H9 (cell line): ENCODE data around the gene FMO2. TPM values are rescaled to one million over a fixed set of nuclear protein-coding genes. Genes with fewer than 3 reads are reported as not detected.

Source experiments
- DNase-seq: peaks from one replicate; pipeline ENCODE4 v3.0.0-alpha.2; 2017
- H2AFZ ChIP-seq: one replicate; pipeline ENCODE4 v1.6.1; 2013; ENCODE audit warnings: mild to moderate bottlenecking, low read length, control low read depth, moderate library complexity
- H2AK5ac ChIP-seq: 2 replicates; pipeline ENCODE4 v1.6.1; 2013; ENCODE audit warnings: low read length, control low read depth, mixed read lengths; ENCODE audit not compliant: insufficient read length
- H2BK120ac ChIP-seq: one replicate; pipeline ENCODE4 v1.6.1; 2013; ENCODE audit warnings: low read depth, mild to moderate bottlenecking, low read length, control low read depth, inconsistent platforms; ENCODE audit not compliant: poor library complexity, severe bottlenecking
- H2BK12ac ChIP-seq: 2 replicates; pipeline ENCODE4 v1.6.1; 2013; ENCODE audit warnings: low read length, control low read depth, mixed read lengths, low read depth; ENCODE audit not compliant: insufficient read length
- H2BK15ac ChIP-seq: 2 replicates; pipeline ENCODE4 v1.6.1; 2013; ENCODE audit warnings: low read depth, low read length, control low read depth
- H2BK20ac ChIP-seq: one replicate; pipeline ENCODE4 v1.6.1; 2013; ENCODE audit warnings: low read depth, mild to moderate bottlenecking, low read length, control low read depth, inconsistent platforms; ENCODE audit not compliant: poor library complexity, severe bottlenecking
- H2BK5ac ChIP-seq: 2 replicates; pipeline ENCODE4 v1.6.1; 2013; ENCODE audit warnings: low read length, control low read depth, mixed read lengths; ENCODE audit not compliant: insufficient read length
- H3K14ac ChIP-seq: 2 replicates; pipeline ENCODE4 v1.6.1; 2013; ENCODE audit warnings: low read length, control low read depth; ENCODE audit not compliant: insufficient read depth
- H3K18ac ChIP-seq: 2 replicates; pipeline ENCODE4 v1.6.1; 2013; ENCODE audit warnings: low read depth, mild to moderate bottlenecking, mixed read lengths, low read length, control low read depth; ENCODE audit not compliant: insufficient read length
- H3K23ac ChIP-seq: 2 replicates; pipeline ENCODE4 v1.6.1; 2013; ENCODE audit warnings: low read length, control low read depth, mixed read lengths, low read depth; ENCODE audit not compliant: insufficient read length
- H3K23me2 ChIP-seq: 2 replicates; pipeline ENCODE4 v1.6.1; 2013; ENCODE audit warnings: low read depth, mild to moderate bottlenecking, mixed read lengths, low read length, control low read depth; ENCODE audit not compliant: insufficient read length, poor library complexity, severe bottlenecking
- H3K27ac ChIP-seq: 2 replicates; pipeline ENCODE4 v1.5.1; 2013; ENCODE audit warnings: low read length, control low read depth, mixed read lengths, low read depth; ENCODE audit not compliant: insufficient read length
- H3K27me3 ChIP-seq: 2 replicates; pipeline ENCODE4 v1.6.1; 2013; ENCODE audit warnings: low read length, control low read depth, inconsistent platforms; ENCODE audit not compliant: insufficient read depth
- H3K4ac ChIP-seq: 2 replicates; pipeline ENCODE4 v1.6.1; 2013; ENCODE audit warnings: low read depth, mild to moderate bottlenecking, control low read depth, inconsistent platforms, low read length, moderate library complexity
- H3K4me1 ChIP-seq: 2 replicates; pipeline ENCODE4 v1.6.1; 2013; ENCODE audit warnings: low read length, control low read depth, inconsistent platforms; ENCODE audit not compliant: insufficient read depth
- H3K4me2 ChIP-seq: 2 replicates; pipeline ENCODE4 v1.6.1; 2013; ENCODE audit warnings: low read length, control low read depth, mixed read lengths; ENCODE audit not compliant: insufficient read length, insufficient read depth
- H3K56ac ChIP-seq: 2 replicates; pipeline ENCODE4 v1.6.1; 2013; ENCODE audit warnings: low read depth, mild to moderate bottlenecking, mixed read lengths, low read length, control low read depth; ENCODE audit not compliant: insufficient read length
- H3K79me1 ChIP-seq: 2 replicates; pipeline ENCODE4 v1.6.1; 2013; ENCODE audit warnings: low read depth, mild to moderate bottlenecking, moderate library complexity, low read length, control low read depth, inconsistent platforms; ENCODE audit not compliant: insufficient read depth, poor library complexity, severe bottlenecking
- H3K79me2 ChIP-seq: 2 replicates; pipeline ENCODE4 v1.6.1; 2013; ENCODE audit warnings: low read length, control low read depth, inconsistent platforms; ENCODE audit not compliant: insufficient read depth
- H3K9ac ChIP-seq: 2 replicates; pipeline ENCODE4 v1.6.1; 2013; ENCODE audit warnings: low read length, control low read depth, mixed read lengths; ENCODE audit not compliant: insufficient read length; ENCODE audit errors: extremely low read depth
- H3K9me3 ChIP-seq: one replicate; pipeline ENCODE4 v1.6.1; 2013; ENCODE audit warnings: low read depth, low read length, inconsistent platforms; ENCODE audit not compliant: control insufficient read depth
- H3T11ph ChIP-seq: one replicate; pipeline ENCODE4 v1.6.1; 2013; ENCODE audit warnings: mild to moderate bottlenecking, low read length, control low read depth, inconsistent platforms
- H4K20me1 ChIP-seq: one replicate; pipeline ENCODE4 v1.6.1; 2013; ENCODE audit not compliant: control insufficient read depth, insufficient read length, insufficient read depth
- H4K5ac ChIP-seq: 2 replicates; pipeline ENCODE4 v1.6.1; 2013; ENCODE audit warnings: low read depth, mild to moderate bottlenecking, mixed read lengths, low read length, control low read depth; ENCODE audit not compliant: insufficient read length
- H4K8ac ChIP-seq: replicated peaks from 2 replicates; pipeline ENCODE4 v1.6.1; 2013; ENCODE audit warnings: low read length, control low read depth, mixed read lengths, low read depth; ENCODE audit not compliant: insufficient read length
- H4K91ac ChIP-seq: 2 replicates; pipeline ENCODE4 v1.6.1; 2013; ENCODE audit warnings: low read depth, mild to moderate bottlenecking, moderate library complexity, mixed read lengths, low read length, control low read depth; ENCODE audit not compliant: insufficient read length
- H3K27ac Mint-ChIP-seq, 3 experiments: 2 replicates in 2 of 3; 3 replicates in 1 of 3; pipeline ENCODE4 v1.8.0; 2020 to 2021; ENCODE audit warnings: mixed read lengths in 3 of 3, mild to moderate bottlenecking in 1 of 3, moderate library complexity in 1 of 3
- H3K27me3 Mint-ChIP-seq: 2 replicates; pipeline ENCODE4 v1.8.0; 2021; ENCODE audit warnings: low read depth, mild to moderate bottlenecking, moderate library complexity, mixed read lengths
- H3K36me3 Mint-ChIP-seq, 3 experiments: 2 replicates in 2 of 3; 3 replicates in 1 of 3; pipeline ENCODE4 v1.8.0; 2020 to 2021; ENCODE audit warnings: low read depth in 3 of 3, mixed read lengths in 3 of 3; ENCODE audit not compliant: insufficient read depth in 1 of 3
- H3K4me1 Mint-ChIP-seq, 2 experiments: 2 replicates each; pipeline ENCODE4 v1.8.0; 2020; ENCODE audit warnings: mixed read lengths in 2 of 2
- H3K4me3 Mint-ChIP-seq, 2 experiments: 2 replicates in 1 of 2; 3 replicates in 1 of 2; pipeline ENCODE4 v1.8.0; 2020 to 2021; ENCODE audit warnings: mild to moderate bottlenecking in 2 of 2, mixed read lengths in 2 of 2, moderate library complexity in 1 of 2
- H3K9me3 Mint-ChIP-seq, 2 experiments: 2 replicates in 1 of 2; 3 replicates in 1 of 2; pipeline ENCODE4 v1.8.0; 2020; ENCODE audit warnings: mild to moderate bottlenecking in 2 of 2, mixed read lengths in 2 of 2, moderate library complexity in 1 of 2
- CTCF ChIP-seq: fragments of 200-600 bp; sonication (generic); conservative IDR thresholded peaks from 3 replicates; pipeline ENCODE4 v1.8.0; 2021; ENCODE audit warnings: antibody characterized with exemption, mild to moderate bottlenecking
- WGBS: extraction: QIAGEN DNeasy Blood & Tissue Kit; methylation state at CpG from one replicate; pipeline ENCODE4 v1.1.7; 2013; ENCODE audit warnings: missing lambda C conversion rate, low lambda C conversion rate, mixed read lengths; ENCODE audit not compliant: insufficient read length; ENCODE audit errors: extremely low coverage; 5-methylcytosine and 5-hydroxymethylcytosine counted together
- total RNA-seq: library from RNA; stranded (reverse); gene quantifications from 2 replicates; pipeline ENCODE4 v1.2.1, GENCODE V29; 2021

Gene FMO2
- total RNA-seq, 1 experiment from 2014 or later: not detected

DNA sequence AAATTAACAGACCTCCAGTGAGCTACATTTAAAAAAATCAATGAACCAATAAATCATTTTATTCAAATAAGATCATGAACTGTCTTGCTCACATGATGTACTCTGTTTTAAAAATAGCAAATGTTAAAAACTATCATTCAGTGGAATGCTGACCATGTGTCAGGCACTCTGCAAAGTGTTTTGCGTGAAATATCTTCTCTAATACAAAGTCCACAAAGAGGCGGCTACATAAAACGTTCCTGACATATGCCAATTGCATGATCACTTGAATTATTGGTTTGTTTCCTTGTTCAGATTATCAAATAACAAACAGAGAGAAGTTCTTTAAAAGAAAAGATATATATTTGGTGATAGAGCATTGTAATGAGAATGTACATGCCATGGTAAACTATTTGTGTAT, 10.7 kb downstream of the FMO2 start:
- H3K79me2 ChIP-seq: no peaks in the 10 kb centered on the region
- Mint-ChIP-seq H3K27ac (no peak overlapping the region), H3K4me3 (no peak overlapping the region), H3K27me3 (no peaks in the 10 kb centered on the region), H3K9me3 (no peaks in the 10 kb centered on the region), H3K36me3 (no peaks in the 10 kb centered on the region), H3K4me1 (no peaks in the 10 kb centered on the region)
- H3T11ph ChIP-seq: no peak overlapping the region
- H3K4ac ChIP-seq: no peak overlapping the region
- H2BK12ac ChIP-seq: no peak overlapping the region
- H2BK20ac ChIP-seq: no peak overlapping the region
- H3K27me3 ChIP-seq: no peaks in the 10 kb centered on the region
- no peaks in the 10 kb centered on the region for H4K20me1 ChIP-seq
- H3K4me1 ChIP-seq: no peaks in the 10 kb centered on the region
- no peak overlapping the region for H3K27ac ChIP-seq
- no peak overlapping the region for H3K9ac ChIP-seq
- no peak overlapping the region for H4K8ac ChIP-seq
- H2BK5ac ChIP-seq: no peak overlapping the region
- no peaks in the 10 kb centered on the region for H3K9me3 ChIP-seq
- H3K23me2 ChIP-seq: no peaks in the 10 kb centered on the region
- H3K18ac ChIP-seq: no peak overlapping the region
- no peak overlapping the region for H4K5ac ChIP-seq
- no peak overlapping the region for H3K56ac ChIP-seq
- H3K14ac ChIP-seq: no peak overlapping the region
- no peaks in the 10 kb centered on the region for H3K79me1 ChIP-seq
- no peak overlapping the region for H3K23ac ChIP-seq
- H2AK5ac ChIP-seq: no peak overlapping the region
- no peak for DNase-seq
- no peak overlapping the region for H3K4me2 ChIP-seq
- H2BK15ac ChIP-seq: no peak overlapping the region
- H2BK120ac ChIP-seq: no peak overlapping the region
- no peak overlapping the region for H2AFZ ChIP-seq
- no CpG with 5 or more reads among the region's 3 CpGs for WGBS
- H4K91ac ChIP-seq: no peak overlapping the region
- no peak for TF ChIP-seq CTCF
